CD14-positive monocyte (primary cell): Measurements from ENCODE around the gene DESI1. TPM values are rescaled to one million over a fixed set of nuclear protein-coding genes. Genes with fewer than 3 reads are reported as not detected.
A peak's percentile ranks its signal among the peaks of the same experiment; 100 is the strongest.

Experiments
- DNase-seq, 3 donors: peaks; one replicate each; pipeline ENCODE4 v3.0.0-alpha.2; 2011 to 2022
- H2AFZ ChIP-seq: 2 replicates; pipeline ENCODE4 v1.6.0; 2012; ENCODE audit warnings: mild to moderate bottlenecking, low read depth, low read length, inconsistent platforms; ENCODE audit not compliant: insufficient read depth, poor library complexity, severe bottlenecking
- H3K27ac ChIP-seq, 2 donors: 1 replicate in 1 of 2; 2 replicates in 1 of 2; pipeline ENCODE4 v1.5.1; 2012 to 2013; ENCODE audit warnings: low read length in 2 of 2, control low read depth in 1 of 2, inconsistent platforms in 1 of 2, low read depth in 1 of 2, mild to moderate bottlenecking in 1 of 2
- H3K27me3 ChIP-seq, 2 donors: one replicate each; pipeline versions ENCODE4 v1.6.0 to v1.6.1; 2011 to 2013; ENCODE audit warnings: low read length in 2 of 2; ENCODE audit not compliant: control insufficient read depth in 2 of 2, insufficient read depth in 2 of 2
- H3K36me3 ChIP-seq, 2 donors: replicated peaks in 1 of 2; 1 replicate in 1 of 2; 2 replicates in 1 of 2; pipeline versions ENCODE4 v1.5.1 to v1.6.1; 2012 to 2013; ENCODE audit warnings: low read length in 2 of 2, control low read depth in 1 of 2, inconsistent platforms in 1 of 2, mild to moderate bottlenecking in 1 of 2; ENCODE audit not compliant: insufficient read depth in 2 of 2, control insufficient read depth in 1 of 2
- H3K4me1 ChIP-seq, 2 donors: 1 replicate in 1 of 2; 2 replicates in 1 of 2; pipeline versions ENCODE4 v1.5.1 to v1.6.1; 2012 to 2013; ENCODE audit warnings: low read length in 2 of 2, control low read depth in 1 of 2, inconsistent platforms in 1 of 2, mild to moderate bottlenecking in 1 of 2, moderate library complexity in 1 of 2; ENCODE audit not compliant: insufficient read depth in 2 of 2, control insufficient read depth in 1 of 2
- H3K4me2 ChIP-seq: replicated peaks from 2 replicates; pipeline ENCODE3; 2012; ENCODE audit warnings: low read length, moderate library complexity, mild to moderate bottlenecking; ENCODE audit not compliant: poor library complexity, severe bottlenecking; ENCODE audit errors: extremely low read depth
- H3K4me3 ChIP-seq, 3 experiments: fragments of 200-600 bp in 1 of 3; sonication (generic) in 1 of 3; replicated peaks in 1 of 3; 1 replicate in 2 of 3; 2 replicates in 1 of 3; pipeline ENCODE4 v1.5.1; 2011 to 2013; ENCODE audit warnings: low read length in 3 of 3, mild to moderate bottlenecking in 3 of 3, control low read depth in 2 of 3, low read depth in 2 of 3, inconsistent platforms in 1 of 3, moderate library complexity in 1 of 3
- H3K79me2 ChIP-seq: 2 replicates; pipeline ENCODE4 v1.6.0; 2012; ENCODE audit warnings: mild to moderate bottlenecking, control low read depth, inconsistent platforms, low read length, moderate library complexity; ENCODE audit not compliant: insufficient read depth
- H3K9ac ChIP-seq: 2 replicates; pipeline ENCODE4 v1.6.0; 2017; ENCODE audit warnings: low read length, mild to moderate bottlenecking; ENCODE audit not compliant: insufficient read depth, poor library complexity, severe bottlenecking
- H3K9me3 ChIP-seq, 2 donors: replicated peaks in 1 of 2; 1 replicate in 1 of 2; 2 replicates in 1 of 2; pipeline versions ENCODE4 v1.5.1 to v1.6.1; 2012 to 2013; ENCODE audit warnings: low read length in 2 of 2, control low read depth in 1 of 2; ENCODE audit not compliant: control insufficient read depth in 1 of 2, insufficient read depth in 1 of 2
- H4K20me1 ChIP-seq: 2 replicates; pipeline ENCODE4 v1.6.0; 2012; ENCODE audit warnings: mild to moderate bottlenecking, low read length, control low read depth, moderate library complexity; ENCODE audit not compliant: insufficient read depth
- H3K27ac Mint-ChIP-seq, 7 donors: one replicate each; pipeline ENCODE4 v1.8.0; 2020; ENCODE audit warnings: mild to moderate bottlenecking in 7 of 7, mixed read lengths in 7 of 7, moderate library complexity in 6 of 7, inconsistent platforms in 2 of 7
- H3K27me3 Mint-ChIP-seq, 3 donors: one replicate each; pipeline ENCODE4 v1.8.0; 2021 to 2022; ENCODE audit warnings: low read depth in 3 of 3, mild to moderate bottlenecking in 3 of 3, mixed read lengths in 3 of 3, moderate library complexity in 3 of 3, inconsistent platforms in 1 of 3
- H3K36me3 Mint-ChIP-seq, 2 donors: one replicate each; pipeline ENCODE4 v1.8.0; 2020; ENCODE audit warnings: mixed read lengths in 2 of 2, inconsistent platforms in 1 of 2, mild to moderate bottlenecking in 1 of 2
- H3K4me1 Mint-ChIP-seq: one replicate; pipeline ENCODE4 v1.8.0; 2020; ENCODE audit warnings: mild to moderate bottlenecking, mixed read lengths
- H3K4me3 Mint-ChIP-seq, 2 donors: one replicate each; pipeline ENCODE4 v1.8.0; 2020; ENCODE audit warnings: mild to moderate bottlenecking in 2 of 2, mixed read lengths in 2 of 2, moderate library complexity in 1 of 2
- H3K9me3 Mint-ChIP-seq, 7 donors: one replicate each; pipeline ENCODE4 v1.8.0; 2020 to 2022; ENCODE audit warnings: mixed read lengths in 7 of 7, mild to moderate bottlenecking in 6 of 7, moderate library complexity in 6 of 7, inconsistent platforms in 2 of 7
- WGBS: methylation state at CpG from one replicate; pipeline ENCODE4 v1.1.5; 2013; ENCODE audit warnings: missing lambda C conversion rate; ENCODE audit not compliant: insufficient coverage; 5-methylcytosine and 5-hydroxymethylcytosine counted together
- intact Hi-C, 2 donors: fragments of 100-400 bp; cut with micrococcal nuclease; formaldehyde crosslinking; loops; one replicate each; pipeline versions ENCODE4 v1.15.0 to v1.15.1; 2023
- polyA plus RNA-seq, 3 donors: library from polyadenylated mRNA; depleted of rRNA in 1 of 3; unstranded in 2 of 3; stranded (reverse) in 1 of 3; fragments of 300-500 nt in 2 of 3; fragments of >200 nt in 1 of 3; fragmentation: Illumina TruSeq in 2 of 3; gene quantifications; 1 replicate in 2 of 3; 2 replicates in 1 of 3; pipeline ENCODE4 v1.2.3, GENCODE V29; 2012 to 2021
- TF ChIP-seq, protein P1 (sequence below): fragments of 200-600 bp; IDR thresholded peaks from one replicate; pipeline ENCODE4 v1.8.0; 2022; ENCODE audit warnings: antibody characterized with exemption, mild to moderate bottlenecking

DESI1 gene
- polyA plus RNA-seq, 3 donors: 15.8 to 33.7 (median 31.5) TPM

DNA sequence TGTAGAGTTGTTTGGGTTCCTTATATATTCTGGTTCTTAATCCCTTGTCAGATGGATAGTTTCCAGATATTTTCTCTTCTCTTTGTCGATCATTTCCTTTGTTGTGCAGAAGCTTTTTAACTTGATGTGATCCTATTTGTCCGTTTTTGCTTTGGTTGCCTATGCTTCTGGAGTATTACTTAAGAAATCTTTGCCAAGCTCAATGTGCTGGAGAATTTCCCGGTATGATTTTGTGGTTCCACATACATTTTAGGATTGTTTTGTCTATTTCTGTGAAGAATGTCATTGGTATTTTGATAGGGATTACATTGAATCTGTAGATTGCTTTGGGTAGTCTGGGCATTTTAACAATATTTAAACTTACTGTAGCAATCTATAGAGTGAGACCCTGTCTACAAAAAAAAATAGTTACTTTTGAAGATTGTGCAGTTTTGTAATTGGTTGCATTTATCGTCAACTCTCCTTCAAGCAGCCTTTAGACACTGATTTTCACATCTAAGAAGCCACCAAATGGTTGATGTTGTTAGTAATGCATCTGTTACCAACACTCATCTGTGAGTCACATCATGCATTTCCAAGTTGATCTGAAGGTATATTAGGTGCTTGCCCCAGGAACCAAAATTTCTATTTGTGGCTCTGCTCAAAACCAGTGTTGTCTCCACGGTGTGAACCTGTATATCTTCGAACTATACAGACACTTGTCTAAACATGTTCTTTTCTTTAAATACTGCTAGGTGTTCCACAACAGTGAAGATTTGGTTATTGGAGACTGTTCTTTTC lies 21.7 kb upstream of the DESI1 start:
- no peak for DNase-seq
- Mint-ChIP-seq H3K27ac (peak overlapping the region in 2 of 7 donors; percentile 54 to 63), H3K4me3 (no peak overlapping the region), H3K36me3 (peaks cover 58 to 91% of the 10 kb centered on the region in 2 donors), H3K27me3 (peaks cover 0 to 3% (median 0%) of the 10 kb centered on the region in 3 donors), H3K4me1 (no peaks in the 10 kb centered on the region), H3K9me3 (no peaks in the 10 kb centered on the region)
- H3K27me3 ChIP-seq: no peaks in the 10 kb centered on the region
- TF ChIP-seq, protein P1, sequence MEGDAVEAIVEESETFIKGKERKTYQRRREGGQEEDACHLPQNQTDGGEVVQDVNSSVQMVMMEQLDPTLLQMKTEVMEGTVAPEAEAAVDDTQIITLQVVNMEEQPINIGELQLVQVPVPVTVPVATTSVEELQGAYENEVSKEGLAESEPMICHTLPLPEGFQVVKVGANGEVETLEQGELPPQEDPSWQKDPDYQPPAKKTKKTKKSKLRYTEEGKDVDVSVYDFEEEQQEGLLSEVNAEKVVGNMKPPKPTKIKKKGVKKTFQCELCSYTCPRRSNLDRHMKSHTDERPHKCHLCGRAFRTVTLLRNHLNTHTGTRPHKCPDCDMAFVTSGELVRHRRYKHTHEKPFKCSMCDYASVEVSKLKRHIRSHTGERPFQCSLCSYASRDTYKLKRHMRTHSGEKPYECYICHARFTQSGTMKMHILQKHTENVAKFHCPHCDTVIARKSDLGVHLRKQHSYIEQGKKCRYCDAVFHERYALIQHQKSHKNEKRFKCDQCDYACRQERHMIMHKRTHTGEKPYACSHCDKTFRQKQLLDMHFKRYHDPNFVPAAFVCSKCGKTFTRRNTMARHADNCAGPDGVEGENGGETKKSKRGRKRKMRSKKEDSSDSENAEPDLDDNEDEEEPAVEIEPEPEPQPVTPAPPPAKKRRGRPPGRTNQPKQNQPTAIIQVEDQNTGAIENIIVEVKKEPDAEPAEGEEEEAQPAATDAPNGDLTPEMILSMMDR: no peak
- H3K4me2 ChIP-seq: no peak overlapping the region
- no peaks in the 10 kb centered on the region for H3K4me1 ChIP-seq
- no peak overlapping the region for H2AFZ ChIP-seq
- no peak overlapping the region for H3K9ac ChIP-seq
- no peaks in the 10 kb centered on the region for H3K9me3 ChIP-seq
- H3K4me3 ChIP-seq: no peak overlapping the region
- peaks cover 73 to 98% of the 10 kb centered on the region in 2 donors for H3K36me3 ChIP-seq
- H3K27ac ChIP-seq: no peak overlapping the region
- H4K20me1 ChIP-seq: peaks cover 34% of the 10 kb centered on the region
- 100% methylated on average over 2 of the region's 6 CpGs for WGBS
- intact Hi-C loops: no loop called here
- peaks cover 26% of the 10 kb centered on the region for H3K79me2 ChIP-seq

GRCh38 chr22:41641854-41642253 lies 21.0 kb upstream of the DESI1 start:
- H3K36me3 ChIP-seq: peaks cover 74 to 98% of the 10 kb centered on the region in 2 donors
- peaks cover 34% of the 10 kb centered on the region for H4K20me1 ChIP-seq
- no peaks in the 10 kb centered on the region for H3K9me3 Mint-ChIP-seq
- H2AFZ ChIP-seq: no peak overlapping the region
- H3K27me3 ChIP-seq: no peaks in the 10 kb centered on the region
- H3K27ac ChIP-seq: no peak overlapping the region
- TF ChIP-seq, protein P1: no peak
- H3K4me1 ChIP-seq: no peaks in the 10 kb centered on the region
- intact Hi-C loops: no loop called here
- no peak overlapping the region for H3K4me3 Mint-ChIP-seq
- H3K4me3 ChIP-seq: no peak overlapping the region
- H3K79me2 ChIP-seq: peaks cover 26% of the 10 kb centered on the region
- H3K27me3 Mint-ChIP-seq: peaks cover 0 to 3% (median 0%) of the 10 kb centered on the region in 3 donors
- H3K9me3 ChIP-seq: no peaks in the 10 kb centered on the region
- no peak for DNase-seq
- no peak overlapping the region for H3K4me2 ChIP-seq
- WGBS: 98% methylated on average over 5 of the region's 7 CpGs
- peak overlapping the region in 1 of 7 donors; percentile 23 for H3K27ac Mint-ChIP-seq
- H3K36me3 Mint-ChIP-seq: peaks cover 61 to 91% of the 10 kb centered on the region in 2 donors
- H3K4me1 Mint-ChIP-seq: no peaks in the 10 kb centered on the region
- no peak overlapping the region for H3K9ac ChIP-seq
